ENCODE data around the gene SPTSSA.
"Not testable (repeated sequence)": the region's sequence is repeated elsewhere in the genome, so short reads cannot be mapped to it uniquely, and the experiment has no call there.

The SPTSSA gene

GRCh38 chr14:34462132-34462893, at the start of gene SPTSSA:
Gene SPTSSA (minus strand): TSS chr14:34462240. CDS start chr14:34462207, 33 bp downstream.
- peak; percentile 87 for DNase-seq
- in situ Hi-C loops (cut with HindIII; ENCODE audit: low pct_ligation_motif_present, low pct_unique_long_range_greater_than_20kb, low sequenced_read_pairs): no loop called here

GRCh38 chr14:34507884-34508283, 45.8 kb upstream of the SPTSSA start:
- no peak for DNase-seq
- in situ Hi-C loops (cut with HindIII; ENCODE audit: low pct_ligation_motif_present, low pct_unique_long_range_greater_than_20kb, low sequenced_read_pairs): no loop called here

- no peak for DNase-seq
- in situ Hi-C loops (cut with HindIII; ENCODE audit: low pct_ligation_motif_present, low pct_unique_long_range_greater_than_20kb, low sequenced_read_pairs): no loop called here
Observed at GRCh38 chr14:34507459-34507858, 45.4 kb upstream of the SPTSSA start.

- DNase-seq; in situ Hi-C loops (cut with HindIII; ENCODE audit: low pct_ligation_motif_present, low pct_unique_long_range_greater_than_20kb, low sequenced_read_pairs): not testable (repeated sequence)
Observed at GRCh38 chr14:34505124-34505491, 43.1 kb upstream of the SPTSSA start.

GRCh38 chr14:34504027-34504426, 42.0 kb upstream of the SPTSSA start:
- DNase-seq; in situ Hi-C loops (cut with HindIII; ENCODE audit: low pct_ligation_motif_present, low pct_unique_long_range_greater_than_20kb, low sequenced_read_pairs): not testable (repeated sequence)

GRCh38 chr14:34502545-34503225, 40.6 kb upstream of the SPTSSA start:
- DNase-seq: no peak
- in situ Hi-C loops (cut with HindIII; ENCODE audit: low pct_ligation_motif_present, low pct_unique_long_range_greater_than_20kb, low sequenced_read_pairs): no loop called here

- DNase-seq: no peak
- in situ Hi-C loops (cut with HindIII; ENCODE audit: low pct_ligation_motif_present, low pct_unique_long_range_greater_than_20kb, low sequenced_read_pairs): no loop called here
Observed at GRCh38 chr14:34502001-34502400, 40.0 kb upstream of the SPTSSA start.

GRCh38 chr14:34501004-34501580, 39.1 kb upstream of the SPTSSA start:
- peak; percentile 27 for DNase-seq
- in situ Hi-C loops (cut with HindIII; ENCODE audit: low pct_ligation_motif_present, low pct_unique_long_range_greater_than_20kb, low sequenced_read_pairs): no loop called here

- DNase-seq: peak; percentile 50
- in situ Hi-C loops (cut with HindIII; ENCODE audit: low pct_ligation_motif_present, low pct_unique_long_range_greater_than_20kb, low sequenced_read_pairs): no loop called here
Observed at GRCh38 chr14:34498684-34499412, 36.8 kb upstream of the SPTSSA start.

GRCh38 chr14:34496679-34497513, 34.9 kb upstream of the SPTSSA start:
- peak; percentile 93 for DNase-seq
- in situ Hi-C loops (cut with HindIII; ENCODE audit: low pct_ligation_motif_present, low pct_unique_long_range_greater_than_20kb, low sequenced_read_pairs): no loop called here

- in situ Hi-C loops (cut with HindIII; ENCODE audit: low pct_ligation_motif_present, low pct_unique_long_range_greater_than_20kb, low sequenced_read_pairs): no loop called here
- DNase-seq: no peak
Observed at GRCh38 chr14:34496007-34496678, 34.1 kb upstream of the SPTSSA start.

GRCh38 chr14:34489324-34489723, 27.3 kb upstream of the SPTSSA start:
- no peak for DNase-seq
- in situ Hi-C loops (cut with HindIII; ENCODE audit: low pct_ligation_motif_present, low pct_unique_long_range_greater_than_20kb, low sequenced_read_pairs): no loop called here

- in situ Hi-C loops (cut with HindIII; ENCODE audit: low pct_ligation_motif_present, low pct_unique_long_range_greater_than_20kb, low sequenced_read_pairs): no loop called here
- DNase-seq: no peak
Observed at GRCh38 chr14:34488528-34488927, 26.5 kb upstream of the SPTSSA start.

GRCh38 chr14:34484726-34485125, 22.7 kb upstream of the SPTSSA start:
- in situ Hi-C loops (cut with HindIII; ENCODE audit: low pct_ligation_motif_present, low pct_unique_long_range_greater_than_20kb, low sequenced_read_pairs): no loop called here
- no peak for DNase-seq

- no peak for DNase-seq
- in situ Hi-C loops (cut with HindIII; ENCODE audit: low pct_ligation_motif_present, low pct_unique_long_range_greater_than_20kb, low sequenced_read_pairs): no loop called here
Observed at GRCh38 chr14:34482463-34482862, 20.4 kb upstream of the SPTSSA start.

- DNase-seq: no peak
- in situ Hi-C loops (cut with HindIII; ENCODE audit: low pct_ligation_motif_present, low pct_unique_long_range_greater_than_20kb, low sequenced_read_pairs): no loop called here
Observed at GRCh38 chr14:34479694-34480093, 17.7 kb upstream of the SPTSSA start.

GRCh38 chr14:34478261-34478660, 16.2 kb upstream of the SPTSSA start:
- in situ Hi-C loops (cut with HindIII; ENCODE audit: low pct_ligation_motif_present, low pct_unique_long_range_greater_than_20kb, low sequenced_read_pairs): no loop called here
- DNase-seq: no peak

GRCh38 chr14:34476036-34476435, 14.0 kb upstream of the SPTSSA start:
- in situ Hi-C loops (cut with HindIII; ENCODE audit: low pct_ligation_motif_present, low pct_unique_long_range_greater_than_20kb, low sequenced_read_pairs); DNase-seq: not testable (repeated sequence)

Data from ACHN (cell line).